SU-DHL-6 (cell line): ENCODE measurements around the gene PTER.

Experiments
- CTCF ChIP-seq: fragments of 200-600 bp; sonication (generic); IDR thresholded peaks from one replicate; pipeline ENCODE4 v1.5.1; 2017; ENCODE audit warnings: antibody characterized with exemption, mild to moderate bottlenecking, low read length, moderate library complexity; ENCODE audit not compliant: insufficient read depth, poor library complexity, severe bottlenecking
- EZH2phosphoT487 ChIP-seq: fragments of 200-600 bp; sonication (generic), shearing (Covaris generic); conservative IDR thresholded peaks from 2 replicates; pipeline ENCODE4 v1.6.1; 2018; ENCODE audit warnings: mild to moderate bottlenecking, antibody characterized with exemption, low read length, moderate library complexity, mixed read lengths

- TF ChIP-seq CTCF (no peak), EZH2phosphoT487 (no peak)
These were observed 22.7 kb downstream of the PTER start for GRCh38 chr10:16459423-16459939.
